Loucy (cell line): ENCODE data around the gene C13orf46.

Source experiments
- H2AFZ ChIP-seq: fragments of 200-600 bp; sonication (generic); 2 replicates; pipeline ENCODE4 v1.6.0; 2016; ENCODE audit warnings: antibody characterized with exemption, mild to moderate bottlenecking, low read length, moderate library complexity
- H3F3A ChIP-seq: fragments of 200-600 bp; 2 replicates; pipeline ENCODE4 v1.6.0; 2016; ENCODE audit warnings: antibody characterized with exemption, low read depth, mild to moderate bottlenecking
- H3K27me3 ChIP-seq: fragments of 200-600 bp; sonication (generic); 2 replicates; pipeline ENCODE4 v1.6.1; 2014; ENCODE audit warnings: low read length, mild to moderate bottlenecking; ENCODE audit not compliant: insufficient read depth, poor library complexity, severe bottlenecking
- H3K36me3 ChIP-seq: fragments of 200-600 bp; sonication (generic); 2 replicates; pipeline ENCODE4 v1.6.1; 2016; ENCODE audit warnings: low read length; ENCODE audit not compliant: insufficient read depth
- H3K4me1 ChIP-seq: fragments of 200-600 bp; sonication (generic); 2 replicates; pipeline ENCODE4 v1.5.1; 2014; ENCODE audit warnings: low read length, mild to moderate bottlenecking; ENCODE audit not compliant: insufficient read depth, poor library complexity, severe bottlenecking
- H3K4me2 ChIP-seq: fragments of 200-600 bp; sonication (generic); 2 replicates; pipeline ENCODE4 v1.6.0; 2014; ENCODE audit warnings: antibody characterized with exemption, low read length, low read depth, mild to moderate bottlenecking; ENCODE audit not compliant: poor library complexity, severe bottlenecking
- H3K4me3 ChIP-seq: fragments of 200-600 bp; sonication (generic); 2 replicates; pipeline ENCODE4 v1.5.1; 2014; ENCODE audit warnings: low read length, mild to moderate bottlenecking, mixed read lengths; ENCODE audit not compliant: poor library complexity, severe bottlenecking
- H3K79me2 ChIP-seq: fragments of 200-600 bp; sonication (generic); 2 replicates; pipeline ENCODE4 v1.6.1; 2014; ENCODE audit warnings: low read length; ENCODE audit not compliant: insufficient read depth
- H3K9ac ChIP-seq: fragments of 200-600 bp; sonication (generic); 2 replicates; pipeline ENCODE4 v1.6.0; 2014; ENCODE audit warnings: mild to moderate bottlenecking, low read depth, low read length, moderate library complexity; ENCODE audit not compliant: poor library complexity, severe bottlenecking
- H3K9me2 ChIP-seq: fragments of 200-600 bp; sonication (generic); replicated peaks from 2 replicates; pipeline ENCODE4 v1.6.1; 2016; ENCODE audit warnings: low read depth, low read length, mixed read lengths
- H3K9me3 ChIP-seq: fragments of 200-600 bp; sonication (generic); 2 replicates; pipeline ENCODE4 v1.6.1; 2014; ENCODE audit warnings: mild to moderate bottlenecking, antibody characterized with exemption, low read length, low read depth; ENCODE audit not compliant: insufficient read depth
- H4K20me1 ChIP-seq: fragments of 200-600 bp; sonication (generic); 2 replicates; pipeline ENCODE4 v1.6.0; 2014; ENCODE audit warnings: antibody characterized with exemption, low read length, mild to moderate bottlenecking; ENCODE audit not compliant: insufficient read depth, poor library complexity, severe bottlenecking
- CTCF ChIP-seq: fragments of 200-600 bp; sonication (generic); conservative IDR thresholded peaks from 2 replicates; pipeline ENCODE4 v1.5.1; 2014; ENCODE audit warnings: mild to moderate bottlenecking, antibody characterized with exemption, low read length
- EZH2phosphoT487 ChIP-seq: fragments of 200-600 bp; IDR thresholded peaks from 2 replicates; pipeline ENCODE4 v1.6.1; 2018; ENCODE audit warnings: antibody characterized with exemption, mild to moderate bottlenecking, moderate library complexity, borderline replicate concordance

C13orf46 gene

GRCh38 chr13:114017028-114017630 lies 43.3 kb upstream of the C13orf46 start:
- Histone ChIP-seq H3K9ac (no peak overlapping the region), H3K79me2 (no peaks in the 10 kb centered on the region), H4K20me1 (no peaks in the 10 kb centered on the region), H3F3A (no peaks in the 10 kb centered on the region), H3K4me3 (no peak overlapping the region), H3K36me3 (peaks cover 63% of the 10 kb centered on the region; the same call in 1 of the 2 replicates), H3K9me3 (no peaks in the 10 kb centered on the region), H3K4me1 (no peaks in the 10 kb centered on the region), H2AFZ (no peak overlapping the region), H3K9me2 (no peaks in the 10 kb centered on the region), H3K27me3 (no peaks in the 10 kb centered on the region), H3K4me2 (no peak overlapping the region)
- TF ChIP-seq CTCF = peak; percentile 46
- no peak for TF ChIP-seq EZH2phosphoT487

GRCh38 chr13:114016321-114017027 lies 42.6 kb upstream of the C13orf46 start:
- Histone ChIP-seq H3K4me1 (no peaks in the 10 kb centered on the region), H3K9me2 (no peaks in the 10 kb centered on the region), H3K9me3 (no peaks in the 10 kb centered on the region), H3K9ac (no peak overlapping the region), H3K4me2 (no peak overlapping the region), H3F3A (no peaks in the 10 kb centered on the region), H3K36me3 (peaks cover 62% of the 10 kb centered on the region; the same call in 1 of the 2 replicates), H2AFZ (no peak overlapping the region), H3K4me3 (no peak overlapping the region), H3K27me3 (no peaks in the 10 kb centered on the region), H4K20me1 (no peaks in the 10 kb centered on the region), H3K79me2 (no peaks in the 10 kb centered on the region)
- TF ChIP-seq CTCF (no peak), EZH2phosphoT487 (no peak)

- Histone ChIP-seq H3K4me2 (no peak overlapping the region), H3K79me2 (no peaks in the 10 kb centered on the region), H3K27me3 (no peaks in the 10 kb centered on the region), H3K4me3 (no peak overlapping the region), H3K9me3 (no peaks in the 10 kb centered on the region), H3K9me2 (no peaks in the 10 kb centered on the region), H3K4me1 (no peaks in the 10 kb centered on the region), H3K9ac (no peak overlapping the region), H3K36me3 (peaks cover 56% of the 10 kb centered on the region; the same call in 1 of the 2 replicates), H3F3A (no peaks in the 10 kb centered on the region), H2AFZ (no peak overlapping the region), H4K20me1 (no peaks in the 10 kb centered on the region)
- no peak for TF ChIP-seq CTCF
- TF ChIP-seq EZH2phosphoT487 = no peak
Measured at GRCh38 chr13:114015969-114016295, 42.1 kb upstream of the C13orf46 start.
